GM12878 (cell line): ENCODE measurements around the gene HPD. TPM values are rescaled to one million over a fixed set of nuclear protein-coding genes. Genes with fewer than 3 reads are reported as not detected.

Experiments
- ATAC-seq: fragments of 200-7000 bp; cut with Tn5 transposase; 3 replicates; pipeline ENCODE4 v1.9.1; 2020; ENCODE audit warnings: mild to moderate bottlenecking, moderate library complexity
- BruUV-seq: library from RNA; stranded (reverse); fragments of 400-500 nt; replicated peaks from 2 replicates; lab custom pipeline; 2021; lab: Mats Ljungman, UMichigan
- CTCF ChIA-PET: fragments of 300-600 bp; sonication (Branson Sonifier 250); formaldehyde crosslinking; extraction: SDS; loops from one replicate; lab custom pipeline; 2021; ENCODE audit warnings: inconsistent platforms; lab: Yijun Ruan, JAX
- POLR2A ChIA-PET: fragments of 350-600 bp; formaldehyde crosslinking; extraction: SDS; loops from one replicate; lab custom pipeline; 2021; ENCODE audit warnings: inconsistent platforms; lab: Charles Lee
- RAD21 ChIA-PET: fragments of 300-600 bp; sonication (Branson Sonifier 250); formaldehyde crosslinking; loops from one replicate; lab custom pipeline; 2023; ENCODE audit warnings: antibody characterized with exemption; ENCODE audit not compliant: unreplicated experiment; lab: Charles Lee
- SMC1A ChIA-PET: fragments of 300-600 bp; sonication (Branson Sonifier 250); formaldehyde crosslinking; loops from one replicate; lab custom pipeline; 2023; ENCODE audit not compliant: unreplicated experiment, uncharacterized antibody; lab: Charles Lee
- DNase-seq: peaks from one replicate; pipeline ENCODE4 v3.0.0-alpha.2; 2011; ENCODE audit warnings: low read depth, low spot score
- FAIRE-seq: peaks from 3 replicates; lab custom pipeline; 2011; peaks lifted over from hg19 to GRCh38; lab: Jason Lieb, UNC
- H2AFZ ChIP-seq: 2 replicates; pipeline ENCODE4 v1.6.0; 2011; ENCODE audit warnings: low read depth, low read length, control low read depth; ENCODE audit not compliant: control insufficient read depth
- H3K27ac ChIP-seq: 2 replicates; pipeline ENCODE4 v1.5.1; 2011; ENCODE audit warnings: control low read depth; ENCODE audit not compliant: control insufficient read depth, insufficient read depth
- H3K27me3 ChIP-seq, 2 experiments: replicated peaks in 1 of 2; 2 replicates each; pipeline versions ENCODE4 v1.6.0 to v1.6.1; 2011; ENCODE audit warnings: low read length in 1 of 2; ENCODE audit not compliant: control insufficient read depth in 2 of 2, insufficient read depth in 2 of 2
- H3K36me3 ChIP-seq, 2 experiments: 2 replicates each; pipeline ENCODE4 v1.5.1; 2011; ENCODE audit warnings: low read length in 1 of 2; ENCODE audit not compliant: control insufficient read depth in 2 of 2, insufficient read depth in 2 of 2
- H3K4me1 ChIP-seq: 2 replicates; pipeline ENCODE4 v1.6.1; 2011; ENCODE audit warnings: mild to moderate bottlenecking, low read length, moderate library complexity, mixed read lengths; ENCODE audit not compliant: control insufficient read depth, insufficient read depth
- H3K4me2 ChIP-seq: 2 replicates; pipeline ENCODE4 v1.6.0; 2011; ENCODE audit warnings: control low read depth; ENCODE audit not compliant: control insufficient read depth, insufficient read depth
- H3K4me3 ChIP-seq: fragments of 200-600 bp; sonication (generic); 2 replicates; pipeline ENCODE4 v1.5.1; 2016
- H3K79me2 ChIP-seq: 2 replicates; pipeline ENCODE4 v1.6.0; 2011; ENCODE audit warnings: low read length; ENCODE audit not compliant: control insufficient read depth, insufficient read depth
- H3K9ac ChIP-seq: 2 replicates; pipeline ENCODE4 v1.8.0; 2011; ENCODE audit warnings: low read length, control low read depth, mixed read lengths; ENCODE audit not compliant: control insufficient read depth, insufficient read depth
- H3K9me3 ChIP-seq: replicated peaks from 3 replicates; pipeline ENCODE4 v1.5.1; 2011; ENCODE audit warnings: mild to moderate bottlenecking, low read length; ENCODE audit not compliant: control insufficient read depth, insufficient read depth
- H4K20me1 ChIP-seq: 2 replicates; pipeline ENCODE4 v1.6.0; 2011; ENCODE audit not compliant: control insufficient read depth, insufficient read depth
- ATF7 ChIP-seq: fragments of 450-650 bp; IDR thresholded peaks from 2 replicates; pipeline ENCODE4 v1.6.1; 2016; ENCODE audit warnings: low read depth, mild to moderate bottlenecking
- DPF2 ChIP-seq: fragments of 450-650 bp; IDR thresholded peaks from 2 replicates; pipeline ENCODE4 v1.6.1; 2017; ENCODE audit warnings: mild to moderate bottlenecking
- FOS ChIP-seq: IDR thresholded peaks from 3 replicates; pipeline ENCODE4 v1.6.1; 2011; ENCODE audit warnings: borderline replicate concordance; ENCODE audit not compliant: insufficient read length; ENCODE audit errors: extremely low read depth
- GABPA ChIP-seq: IDR thresholded peaks from 2 replicates; pipeline ENCODE4 v1.6.1; 2014; ENCODE audit warnings: antibody characterized with exemption, low read depth, mild to moderate bottlenecking, inconsistent platforms
- JUNB ChIP-seq: IDR thresholded peaks from 2 replicates; pipeline ENCODE4 v1.6.1; 2016; ENCODE audit warnings: antibody characterized with exemption, mild to moderate bottlenecking
- MTA3 ChIP-seq: IDR thresholded peaks from 2 replicates; pipeline ENCODE4 v1.6.1; 2012; ENCODE audit warnings: low read length, inconsistent platforms, borderline replicate concordance
- MYB ChIP-seq: fragments of 150-350 bp; IDR thresholded peaks from 2 replicates; pipeline ENCODE4 v1.6.1; 2014; ENCODE audit warnings: mild to moderate bottlenecking, low read depth, low read length, borderline replicate concordance
- NFYB ChIP-seq: IDR thresholded peaks from 2 replicates; pipeline ENCODE4 v1.6.1; 2011; ENCODE audit warnings: low read depth, mild to moderate bottlenecking, low read length, improper control_type of control experiment, moderate library complexity; ENCODE audit not compliant: insufficient read depth
- PAX8 ChIP-seq: fragments of 450-650 bp; IDR thresholded peaks from 2 replicates; pipeline ENCODE4 v1.6.1; 2017; ENCODE audit warnings: mild to moderate bottlenecking, moderate library complexity
- PBX3 ChIP-seq: IDR thresholded peaks from 2 replicates; pipeline ENCODE4 v1.6.1; 2011; ENCODE audit warnings: mild to moderate bottlenecking, low read depth, low read length, moderate library complexity; ENCODE audit not compliant: insufficient replicate concordance
- POU2F2 ChIP-seq: IDR thresholded peaks from 3 replicates; pipeline ENCODE4 v1.6.1; 2011; ENCODE audit warnings: low read depth, mild to moderate bottlenecking, low read length, borderline replicate concordance
- RCOR1 ChIP-seq: conservative IDR thresholded peaks from 2 replicates; pipeline ENCODE4 v1.6.1; 2012; ENCODE audit warnings: low read depth, low read length, improper control_type of control experiment
- RELB ChIP-seq: fragments of 450-650 bp; IDR thresholded peaks from 2 replicates; pipeline ENCODE4 v1.6.1; 2017; ENCODE audit warnings: low read depth, mild to moderate bottlenecking, moderate library complexity
- TCF3 ChIP-seq: IDR thresholded peaks from 2 replicates; pipeline ENCODE4 v1.6.1; 2012; ENCODE audit warnings: low read depth, mild to moderate bottlenecking, low read length, borderline replicate concordance; ENCODE audit not compliant: insufficient read depth
- ZNF24 ChIP-seq: fragments of 450-650 bp; IDR thresholded peaks from 2 replicates; pipeline ENCODE4 v1.6.1; 2017; ENCODE audit warnings: antibody characterized with exemption, mild to moderate bottlenecking
- WGBS: methylation state at CpG from one replicate; pipeline ENCODE4 v1.1.6; 2016; ENCODE audit warnings: low lambda C conversion rate; ENCODE audit not compliant: insufficient replicate concordance, insufficient coverage; ENCODE audit errors: missing lambda C conversion rate; 5-methylcytosine and 5-hydroxymethylcytosine counted together
- in situ Hi-C: fragments of 300-500 bp; cut with MboI; formaldehyde crosslinking; loops from 9 replicates; pipeline ENCODE4 v1.14.3; 2018; ENCODE audit warnings: mixed read lengths
- intact Hi-C: fragments of 100-400 bp; cut with micrococcal nuclease; formaldehyde crosslinking; loops from one replicate; pipeline ENCODE4 v1.14.2; 2022; ENCODE audit not compliant: unreplicated experiment
- polyA plus RNA-seq, 11 experiments: library from polyadenylated mRNA; depleted of rRNA in 4 of 11; unstranded in 6 of 11; stranded (reverse) in 5 of 11; fragments of >200 nt; fragmentation: Nextera tagmentation in 4 of 11; fragmentation: Illumina TruSeq in 1 of 11; extraction: Ambion mirVana in 4 of 11; extraction: Trizol in 1 of 11; gene quantifications; 1 replicate in 1 of 11; 2 replicates in 10 of 11; pipeline versions ENCODE4 v1.2.1 to v1.2.3, GENCODE V29; 2011 to 2016; ENCODE audit warnings: inconsistent platforms in 2 of 11, missing spikeins in 2 of 11, low read depth in 1 of 11
- total RNA-seq, 4 experiments: library from RNA; depleted of rRNA in 3 of 4; stranded (reverse); fragments of >200 nt in 3 of 4; fragmentation: Illumina TruSeq in 1 of 4; extraction: Trizol in 1 of 4; gene quantifications; 2 replicates each; pipeline versions ENCODE4 v1.2.1 to v1.2.3, GENCODE V29; 2013 to 2021

HPD gene
- total and polyA plus RNA-seq, 10 of the 15 experiments (the other 5 are each of a cell fraction or from before 2014, with no cell fraction given), result 0.04 to 0.69 (median 0.28) TPM; not detected in 7

- Histone ChIP-seq H3K4me2 (no peak overlapping the region), H3K27me3 (no peaks in the 10 kb centered on the region), H4K20me1 (no peaks in the 10 kb centered on the region), H3K36me3 (peaks cover 22 to 23% of the 10 kb centered on the region in 2 experiments), H2AFZ (no peak overlapping the region), H3K9ac (no peak overlapping the region)
- in situ Hi-C loops, result no loop called here
- POLR2A ChIA-PET, result interaction anchor here (0.6 kb wide), 2 partner anchors 31 to 103 kb away, joined by 3 read pairs; no protein-coding TSS in a partner anchor
- SMC1A ChIA-PET, result no interaction called here
- FAIRE-seq, result no peak
- CTCF ChIA-PET, result no interaction called here
- TF ChIP-seq RCOR1 (no peak), PAX8 (no peak), POU2F2 (no peak), TCF3 (no peak), JUNB (no peak), GABPA (no peak), FOS (no peak), NFYB (no peak), RELB (no peak), ATF7 (no peak), MYB (no peak), DPF2 (no peak), PBX3 (no peak), MTA3 (no peak), ZNF24 (no peak)
- TF ChIP-seq, all 136 proteins: peak for 0
- H3K79me2 ChIP-seq, result no peaks in the 10 kb centered on the region
- no peak for ATAC-seq
- BruUV-seq, result no TSS peak
- DNase-seq, result no peak
- RAD21 ChIA-PET, result no interaction called here
- no peak overlapping the region for H3K4me3 ChIP-seq
- intact Hi-C loops, result no loop called here
- H3K9me3 ChIP-seq, result no peaks in the 10 kb centered on the region
- 92% methylated on average over 14 of the region's 14 CpGs for WGBS
- H3K27ac ChIP-seq, result no peak overlapping the region
- no peaks in the 10 kb centered on the region for H3K4me1 ChIP-seq
Measured at GRCh38 chr12:121899590-121899989, 40.9 kb upstream of the HPD start.
